ENCODE data around the gene DPH2. TPM values are rescaled to one million over a fixed set of nuclear protein-coding genes. Genes with fewer than 3 reads are reported as not detected.
A peak's percentile ranks its signal among the peaks of the same experiment; 100 is the strongest.

DPH2 gene
- total RNA-seq, 1 experiment from 2014 or later = 57.5 TPM

DNA sequence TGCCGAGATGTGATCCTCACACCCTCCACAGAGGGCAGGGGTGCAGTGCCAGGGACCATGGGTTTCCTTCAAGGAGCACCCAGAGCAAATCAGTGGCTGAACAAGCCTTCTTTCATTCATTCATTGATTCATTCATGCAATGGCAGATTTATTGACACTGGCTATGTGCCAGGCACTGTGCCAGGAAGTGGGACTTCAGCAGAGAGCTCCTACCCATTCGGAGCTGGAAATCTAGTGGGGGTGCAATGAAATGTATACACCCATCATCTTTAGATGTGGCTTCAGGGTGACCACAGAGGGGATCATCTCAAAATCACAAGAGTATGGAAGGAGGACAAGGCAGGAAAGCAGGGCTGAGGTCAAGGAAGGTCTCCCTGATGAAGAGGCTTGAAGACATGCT, 42.6 kb downstream of the DPH2 start (continued):
- TF ChIP-seq, protein P1, sequence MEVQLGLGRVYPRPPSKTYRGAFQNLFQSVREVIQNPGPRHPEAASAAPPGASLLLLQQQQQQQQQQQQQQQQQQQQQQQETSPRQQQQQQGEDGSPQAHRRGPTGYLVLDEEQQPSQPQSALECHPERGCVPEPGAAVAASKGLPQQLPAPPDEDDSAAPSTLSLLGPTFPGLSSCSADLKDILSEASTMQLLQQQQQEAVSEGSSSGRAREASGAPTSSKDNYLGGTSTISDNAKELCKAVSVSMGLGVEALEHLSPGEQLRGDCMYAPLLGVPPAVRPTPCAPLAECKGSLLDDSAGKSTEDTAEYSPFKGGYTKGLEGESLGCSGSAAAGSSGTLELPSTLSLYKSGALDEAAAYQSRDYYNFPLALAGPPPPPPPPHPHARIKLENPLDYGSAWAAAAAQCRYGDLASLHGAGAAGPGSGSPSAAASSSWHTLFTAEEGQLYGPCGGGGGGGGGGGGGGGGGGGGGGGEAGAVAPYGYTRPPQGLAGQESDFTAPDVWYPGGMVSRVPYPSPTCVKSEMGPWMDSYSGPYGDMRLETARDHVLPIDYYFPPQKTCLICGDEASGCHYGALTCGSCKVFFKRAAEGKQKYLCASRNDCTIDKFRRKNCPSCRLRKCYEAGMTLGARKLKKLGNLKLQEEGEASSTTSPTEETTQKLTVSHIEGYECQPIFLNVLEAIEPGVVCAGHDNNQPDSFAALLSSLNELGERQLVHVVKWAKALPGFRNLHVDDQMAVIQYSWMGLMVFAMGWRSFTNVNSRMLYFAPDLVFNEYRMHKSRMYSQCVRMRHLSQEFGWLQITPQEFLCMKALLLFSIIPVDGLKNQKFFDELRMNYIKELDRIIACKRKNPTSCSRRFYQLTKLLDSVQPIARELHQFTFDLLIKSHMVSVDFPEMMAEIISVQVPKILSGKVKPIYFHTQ (CRISPR knock-in tag; IDR thresholded peaks at IDR 0.05) = no peak
- no peak for TF ChIP-seq GRHL2 (CRISPR knock-in tag; IDR thresholded peaks at IDR 0.05; ENCODE audit: insufficient replicate concordance, severe bottlenecking)
- TF ChIP-seq, protein P2, sequence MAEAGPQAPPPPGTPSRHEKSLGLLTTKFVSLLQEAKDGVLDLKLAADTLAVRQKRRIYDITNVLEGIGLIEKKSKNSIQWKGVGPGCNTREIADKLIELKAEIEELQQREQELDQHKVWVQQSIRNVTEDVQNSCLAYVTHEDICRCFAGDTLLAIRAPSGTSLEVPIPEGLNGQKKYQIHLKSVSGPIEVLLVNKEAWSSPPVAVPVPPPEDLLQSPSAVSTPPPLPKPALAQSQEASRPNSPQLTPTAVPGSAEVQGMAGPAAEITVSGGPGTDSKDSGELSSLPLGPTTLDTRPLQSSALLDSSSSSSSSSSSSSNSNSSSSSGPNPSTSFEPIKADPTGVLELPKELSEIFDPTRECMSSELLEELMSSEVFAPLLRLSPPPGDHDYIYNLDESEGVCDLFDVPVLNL (CRISPR knock-in tag; IDR thresholded peaks at IDR 0.05; ENCODE audit: borderline replicate concordance, low read depth) = no peak

DNA sequence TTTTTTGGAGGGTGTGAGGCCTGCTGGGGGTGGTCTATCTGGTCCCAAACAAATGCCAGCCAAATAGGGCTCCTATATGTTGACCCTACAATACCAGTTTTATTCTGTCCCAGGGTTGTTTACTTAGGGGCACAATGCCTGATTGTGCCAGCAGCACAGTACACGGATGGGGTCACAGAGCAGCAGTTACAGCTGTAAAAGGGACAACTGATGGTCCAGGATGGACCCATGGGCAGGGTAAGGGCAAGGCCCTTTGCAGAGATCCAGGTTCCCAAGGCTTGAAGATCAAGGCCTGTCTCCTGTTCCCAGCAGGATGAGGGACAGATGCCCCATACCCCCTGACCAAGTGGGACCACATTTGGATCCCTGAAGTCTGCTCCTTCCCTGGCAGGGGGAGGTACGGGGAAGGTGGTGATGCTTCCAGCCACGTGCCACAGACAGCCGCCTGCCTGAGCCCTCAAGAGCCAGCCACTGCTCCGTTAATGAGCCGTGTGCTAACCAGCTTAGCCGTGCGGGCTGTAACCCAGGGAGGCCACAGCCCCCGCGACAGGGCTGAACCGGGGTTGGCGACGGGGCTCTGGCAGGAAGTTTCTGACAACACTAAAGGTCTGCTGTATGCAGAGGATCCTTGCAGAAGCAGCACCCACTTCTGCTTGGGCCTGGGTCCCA, 43.3 kb downstream of the DPH2 start:
- ATAC-seq (no peak), DNase-seq (ENCODE audit: low spot score) (no peak)
- H3K27me3 Mint-ChIP-seq (ENCODE audit: low read depth) = no peaks in the 10 kb centered on the region
- peaks cover 7% of the 10 kb centered on the region for H3K4me1 Mint-ChIP-seq
- H3K9me3 Mint-ChIP-seq = no peaks in the 10 kb centered on the region
- H3K27ac Mint-ChIP-seq = no peak overlapping the region
- CTCF ChIA-PET = interaction anchor here (0.6 to 4.3 kb wide), 2 partner anchors 22 to 25 kb away, joined by 4 to 35 read pairs; no protein-coding TSS in a partner anchor
- H3K4me3 Mint-ChIP-seq = no peak overlapping the region
- peaks cover 3% of the 10 kb centered on the region; the same call in 1 of the 2 replicates for H3K36me3 Mint-ChIP-seq
- no peak for TF ChIP-seq SMAD3 (CRISPR knock-in tag; IDR thresholded peaks at IDR 0.05; ENCODE audit: borderline replicate concordance)
- no peak for TF ChIP-seq SP1 (CRISPR knock-in tag; conservative IDR thresholded peaks at IDR 0.05)
- TF ChIP-seq, protein P3, sequence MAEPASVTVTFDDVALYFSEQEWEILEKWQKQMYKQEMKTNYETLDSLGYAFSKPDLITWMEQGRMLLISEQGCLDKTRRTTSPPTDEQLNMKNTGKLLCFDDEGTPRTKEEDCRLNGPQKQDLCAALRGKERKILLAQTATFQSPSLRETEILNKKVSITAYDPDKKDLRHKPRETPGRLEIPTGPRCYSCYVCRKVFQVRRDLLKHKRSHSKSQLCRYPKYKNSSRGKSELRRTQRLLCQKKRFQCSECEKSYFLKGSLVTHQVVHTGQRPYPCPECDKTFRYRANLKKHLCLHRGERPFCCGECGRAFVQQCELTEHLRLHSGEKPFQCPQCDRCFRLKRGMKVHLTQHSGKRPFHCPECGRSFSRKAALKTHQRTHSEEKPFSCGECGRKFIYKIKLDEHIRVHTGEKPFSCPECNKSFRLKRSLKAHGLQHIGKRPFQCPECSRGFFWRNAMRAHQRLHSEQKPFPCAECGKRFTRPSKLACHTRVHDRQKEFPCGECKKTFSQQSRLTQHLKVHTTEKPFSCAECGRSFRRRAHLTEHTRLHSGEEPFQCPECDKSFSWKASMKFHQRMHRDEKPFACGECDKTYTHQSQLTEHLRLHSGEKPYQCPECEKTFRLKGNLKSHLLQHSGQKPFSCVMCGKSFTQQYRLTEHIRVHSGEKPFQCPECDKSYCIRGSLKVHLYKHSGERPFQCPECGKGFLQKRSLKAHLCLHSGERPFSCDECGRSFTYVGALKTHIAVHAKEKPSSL (CRISPR knock-in tag; conservative IDR thresholded peaks at IDR 0.05) = no peak
- TF ChIP-seq ZBTB21 (CRISPR knock-in tag; IDR thresholded peaks at IDR 0.05; ENCODE audit: borderline replicate concordance) = no peak
- no peak for TF ChIP-seq CREM (CRISPR knock-in tag; IDR thresholded peaks at IDR 0.05)
- no peak for TF ChIP-seq ZNF232 (CRISPR knock-in tag; IDR thresholded peaks at IDR 0.05)
- TF ChIP-seq, protein P4, sequence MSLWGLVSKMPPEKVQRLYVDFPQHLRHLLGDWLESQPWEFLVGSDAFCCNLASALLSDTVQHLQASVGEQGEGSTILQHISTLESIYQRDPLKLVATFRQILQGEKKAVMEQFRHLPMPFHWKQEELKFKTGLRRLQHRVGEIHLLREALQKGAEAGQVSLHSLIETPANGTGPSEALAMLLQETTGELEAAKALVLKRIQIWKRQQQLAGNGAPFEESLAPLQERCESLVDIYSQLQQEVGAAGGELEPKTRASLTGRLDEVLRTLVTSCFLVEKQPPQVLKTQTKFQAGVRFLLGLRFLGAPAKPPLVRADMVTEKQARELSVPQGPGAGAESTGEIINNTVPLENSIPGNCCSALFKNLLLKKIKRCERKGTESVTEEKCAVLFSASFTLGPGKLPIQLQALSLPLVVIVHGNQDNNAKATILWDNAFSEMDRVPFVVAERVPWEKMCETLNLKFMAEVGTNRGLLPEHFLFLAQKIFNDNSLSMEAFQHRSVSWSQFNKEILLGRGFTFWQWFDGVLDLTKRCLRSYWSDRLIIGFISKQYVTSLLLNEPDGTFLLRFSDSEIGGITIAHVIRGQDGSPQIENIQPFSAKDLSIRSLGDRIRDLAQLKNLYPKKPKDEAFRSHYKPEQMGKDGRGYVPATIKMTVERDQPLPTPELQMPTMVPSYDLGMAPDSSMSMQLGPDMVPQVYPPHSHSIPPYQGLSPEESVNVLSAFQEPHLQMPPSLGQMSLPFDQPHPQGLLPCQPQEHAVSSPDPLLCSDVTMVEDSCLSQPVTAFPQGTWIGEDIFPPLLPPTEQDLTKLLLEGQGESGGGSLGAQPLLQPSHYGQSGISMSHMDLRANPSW (CRISPR knock-in tag; conservative IDR thresholded peaks at IDR 0.05; ENCODE audit: low read depth) = no peak
- no peak for TF ChIP-seq ZNF121 (CRISPR knock-in tag; IDR thresholded peaks at IDR 0.05)
- no peak for TF ChIP-seq KAT7 (CRISPR knock-in tag; IDR thresholded peaks at IDR 0.05; ENCODE audit: borderline replicate concordance)
- POLR2A ChIA-PET = no interaction called here

DNA sequence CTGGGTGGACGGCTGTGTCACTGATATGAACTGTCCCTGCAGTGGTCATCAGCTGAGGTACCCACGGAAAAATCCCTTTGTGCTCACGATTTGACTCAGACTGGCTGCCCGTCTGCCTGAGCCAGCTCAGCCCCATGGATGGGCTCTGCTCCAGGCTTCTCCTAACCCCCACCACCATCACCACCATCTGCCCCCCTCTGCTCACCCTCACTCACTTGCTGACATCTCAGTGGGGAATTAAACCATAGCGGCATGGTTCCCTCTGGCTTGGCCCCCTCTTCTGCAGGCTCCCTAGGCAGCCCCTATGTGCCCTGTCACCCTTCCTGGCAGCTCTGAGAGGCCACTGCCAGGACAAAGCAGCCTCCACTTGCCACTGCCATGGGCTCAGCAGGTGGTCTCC, 44.1 kb downstream of the DPH2 start:
- no peaks in the 10 kb centered on the region for H3K9me3 Mint-ChIP-seq
- no peaks in the 10 kb centered on the region for H3K27me3 Mint-ChIP-seq (ENCODE audit: low read depth)
- ChIA-PET CTCF (interaction anchor here (1.8 to 4.3 kb wide), 3 partner anchors 8 to 21 kb away, joined by 5 to 35 read pairs (median 8); no protein-coding TSS in a partner anchor), POLR2A (interaction anchor here (0.6 to 0.8 kb wide), 2 partner anchors 21 to 728 kb away, joined by 5 to 7 read pairs; no protein-coding TSS in a partner anchor)
- no peaks in the 10 kb centered on the region for H3K36me3 Mint-ChIP-seq
- ATAC-seq = no peak
- DNase-seq (ENCODE audit: low spot score) = no peak
- TF ChIP-seq, protein P5, sequence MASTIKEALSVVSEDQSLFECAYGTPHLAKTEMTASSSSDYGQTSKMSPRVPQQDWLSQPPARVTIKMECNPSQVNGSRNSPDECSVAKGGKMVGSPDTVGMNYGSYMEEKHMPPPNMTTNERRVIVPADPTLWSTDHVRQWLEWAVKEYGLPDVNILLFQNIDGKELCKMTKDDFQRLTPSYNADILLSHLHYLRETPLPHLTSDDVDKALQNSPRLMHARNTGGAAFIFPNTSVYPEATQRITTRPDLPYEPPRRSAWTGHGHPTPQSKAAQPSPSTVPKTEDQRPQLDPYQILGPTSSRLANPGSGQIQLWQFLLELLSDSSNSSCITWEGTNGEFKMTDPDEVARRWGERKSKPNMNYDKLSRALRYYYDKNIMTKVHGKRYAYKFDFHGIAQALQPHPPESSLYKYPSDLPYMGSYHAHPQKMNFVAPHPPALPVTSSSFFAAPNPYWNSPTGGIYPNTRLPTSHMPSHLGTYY (CRISPR knock-in tag; IDR thresholded peaks at IDR 0.05) = no peak
- TF ChIP-seq, protein P6, sequence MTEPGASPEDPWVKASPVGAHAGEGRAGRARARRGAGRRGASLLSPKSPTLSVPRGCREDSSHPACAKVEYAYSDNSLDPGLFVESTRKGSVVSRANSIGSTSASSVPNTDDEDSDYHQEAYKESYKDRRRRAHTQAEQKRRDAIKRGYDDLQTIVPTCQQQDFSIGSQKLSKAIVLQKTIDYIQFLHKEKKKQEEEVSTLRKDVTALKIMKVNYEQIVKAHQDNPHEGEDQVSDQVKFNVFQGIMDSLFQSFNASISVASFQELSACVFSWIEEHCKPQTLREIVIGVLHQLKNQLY (CRISPR knock-in tag; IDR thresholded peaks at IDR 0.05) = no peak
- TF ChIP-seq, protein P7, sequence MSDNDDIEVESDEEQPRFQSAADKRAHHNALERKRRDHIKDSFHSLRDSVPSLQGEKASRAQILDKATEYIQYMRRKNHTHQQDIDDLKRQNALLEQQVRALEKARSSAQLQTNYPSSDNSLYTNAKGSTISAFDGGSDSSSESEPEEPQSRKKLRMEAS (CRISPR knock-in tag; IDR thresholded peaks at IDR 0.05) = no peak
- TF ChIP-seq, protein P8, sequence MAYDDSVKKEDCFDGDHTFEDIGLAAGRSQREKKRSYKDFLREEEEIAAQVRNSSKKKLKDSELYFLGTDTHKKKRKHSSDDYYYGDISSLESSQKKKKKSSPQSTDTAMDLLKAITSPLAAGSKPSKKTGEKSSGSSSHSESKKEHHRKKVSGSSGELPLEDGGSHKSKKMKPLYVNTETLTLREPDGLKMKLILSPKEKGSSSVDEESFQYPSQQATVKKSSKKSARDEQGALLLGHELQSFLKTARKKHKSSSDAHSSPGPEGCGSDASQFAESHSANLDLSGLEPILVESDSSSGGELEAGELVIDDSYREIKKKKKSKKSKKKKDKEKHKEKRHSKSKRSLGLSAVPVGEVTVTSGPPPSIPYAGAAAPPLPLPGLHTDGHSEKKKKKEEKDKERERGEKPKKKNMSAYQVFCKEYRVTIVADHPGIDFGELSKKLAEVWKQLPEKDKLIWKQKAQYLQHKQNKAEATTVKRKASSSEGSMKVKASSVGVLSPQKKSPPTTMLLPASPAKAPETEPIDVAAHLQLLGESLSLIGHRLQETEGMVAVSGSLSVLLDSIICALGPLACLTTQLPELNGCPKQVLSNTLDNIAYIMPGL (CRISPR knock-in tag; IDR thresholded peaks at IDR 0.05) = no peak
- TF ChIP-seq TEAD4 (CRISPR knock-in tag; IDR thresholded peaks at IDR 0.05) (no peak), ZNF121 (CRISPR knock-in tag; IDR thresholded peaks at IDR 0.05) (peak; percentile 83; the same call in 1 of the 2 replicates)
- no peak overlapping the region for H3K4me3 Mint-ChIP-seq
- H3K27ac Mint-ChIP-seq = peak overlapping the region; percentile 22; the same call in 1 of the 2 replicates
- H3K4me1 Mint-ChIP-seq = peaks cover 7% of the 10 kb centered on the region

Measured in WTC11 (cell line).